Urinary bladder (tissue), 4 donors: ENCODE measurements around the gene SCRN1. TPM values are rescaled to one million over a fixed set of nuclear protein-coding genes. Genes with fewer than 3 reads are reported as not detected.

Source experiments
- DNase-seq: peaks from one replicate; pipeline ENCODE4 v3.0.0-alpha.2; 2015; ENCODE audit errors: extremely low spot score
- H3K27ac ChIP-seq: one replicate; pipeline ENCODE4 v1.5.1; 2013; ENCODE audit warnings: low read depth, mild to moderate bottlenecking, moderate library complexity
- H3K36me3 ChIP-seq: one replicate; pipeline ENCODE4 v1.6.1; 2013; ENCODE audit warnings: mild to moderate bottlenecking, moderate library complexity; ENCODE audit not compliant: insufficient read depth
- H3K4me1 ChIP-seq: one replicate; pipeline ENCODE4 v1.6.1; 2013; ENCODE audit warnings: mild to moderate bottlenecking, moderate library complexity; ENCODE audit not compliant: insufficient read depth
- H3K4me3 ChIP-seq: one replicate; pipeline ENCODE4 v1.5.1; 2013; ENCODE audit warnings: low read depth, low read length
- WGBS: extraction: QIAGEN DNeasy Blood & Tissue Kit; methylation state at CpG from one replicate; pipeline ENCODE4 v1.1.7; 2013; 5-methylcytosine and 5-hydroxymethylcytosine counted together
- polyA plus RNA-seq: library from polyadenylated mRNA; stranded (reverse); fragments of 200-250 nt; gene quantifications from one replicate; pipeline ENCODE4 v1.2.3, GENCODE V29; 2013
- total RNA-seq: library from RNA; depleted of rRNA; stranded (reverse); fragments of >200 nt; gene quantifications from one replicate; pipeline ENCODE4 v1.2.3, GENCODE V29; 2014
- donor health status: healthy with polysubstance abuse.
- donor health status: healthy.

Gene SCRN1
- total and polyA plus RNA-seq, 2 donors = 39.6 to 44.5 TPM

- Histone ChIP-seq H3K4me3 (no peak overlapping the region), H3K36me3 (no peaks in the 10 kb centered on the region), H3K4me1 (no peaks in the 10 kb centered on the region), H3K27ac (no peak overlapping the region)
- 93% methylated on average over 6 of the region's 6 CpGs for WGBS
- no peak for DNase-seq
These were observed 33.9 kb upstream of the SCRN1 start for GRCh38 chr7:30023524-30023923.

- Histone ChIP-seq H3K4me1 (no peaks in the 10 kb centered on the region), H3K36me3 (no peaks in the 10 kb centered on the region), H3K27ac (no peak overlapping the region), H3K4me3 (no peak overlapping the region)
- no peak for DNase-seq
These were observed 33.4 kb upstream of the SCRN1 start for GRCh38 chr7:30022991-30023390.

GRCh38 chr7:30020535-30020934 is 30.9 kb upstream of the SCRN1 start:
- no peak for DNase-seq
- no peak overlapping the region for H3K27ac ChIP-seq
- H3K4me3 ChIP-seq = no peak overlapping the region
- no peaks in the 10 kb centered on the region for H3K36me3 ChIP-seq
- no peaks in the 10 kb centered on the region for H3K4me1 ChIP-seq
- WGBS = 67% methylated on average over 1 of the region's 1 CpG

- no peak for DNase-seq
- Histone ChIP-seq H3K36me3 (no peaks in the 10 kb centered on the region), H3K4me1 (no peaks in the 10 kb centered on the region), H3K4me3 (no peak overlapping the region), H3K27ac (no peak overlapping the region)
- 94% methylated on average over 1 of the region's 1 CpG for WGBS
These were observed 30.4 kb upstream of the SCRN1 start for GRCh38 chr7:30019960-30020359.

GRCh38 chr7:30019387-30019786 is 29.8 kb upstream of the SCRN1 start:
- no peaks in the 10 kb centered on the region for H3K4me1 ChIP-seq
- no peak for DNase-seq
- WGBS = 77% methylated on average over 1 of the region's 1 CpG
- H3K4me3 ChIP-seq = no peak overlapping the region
- no peaks in the 10 kb centered on the region for H3K36me3 ChIP-seq
- H3K27ac ChIP-seq = no peak overlapping the region

GRCh38 chr7:30018451-30018850 is 28.9 kb upstream of the SCRN1 start:
- H3K36me3 ChIP-seq = no peaks in the 10 kb centered on the region
- no peak overlapping the region for H3K27ac ChIP-seq
- no peak for DNase-seq
- no peaks in the 10 kb centered on the region for H3K4me1 ChIP-seq
- no peak overlapping the region for H3K4me3 ChIP-seq

- H3K4me1 ChIP-seq = no peaks in the 10 kb centered on the region
- no peak overlapping the region for H3K4me3 ChIP-seq
- DNase-seq = no peak
- no peaks in the 10 kb centered on the region for H3K36me3 ChIP-seq
- H3K27ac ChIP-seq = no peak overlapping the region
- 77% methylated on average over 3 of the region's 3 CpGs for WGBS
These were observed 23.2 kb upstream of the SCRN1 start for GRCh38 chr7:30012757-30013156.

- 75% methylated on average over 6 of the region's 6 CpGs for WGBS
- Histone ChIP-seq H3K4me1 (no peaks in the 10 kb centered on the region), H3K4me3 (no peak overlapping the region), H3K36me3 (no peaks in the 10 kb centered on the region), H3K27ac (no peak overlapping the region)
- no peak for DNase-seq
These were observed 20.4 kb upstream of the SCRN1 start for GRCh38 chr7:30010021-30010420.

- 54% methylated on average over 3 of the region's 3 CpGs for WGBS
- H3K4me1 ChIP-seq = no peaks in the 10 kb centered on the region
- H3K4me3 ChIP-seq = no peak overlapping the region
- DNase-seq = no peak
- no peaks in the 10 kb centered on the region for H3K36me3 ChIP-seq
- H3K27ac ChIP-seq = no peak overlapping the region
These were observed 15.9 kb upstream of the SCRN1 start for GRCh38 chr7:30005464-30005863.

- WGBS = 61% methylated on average over 6 of the region's 6 CpGs
- Histone ChIP-seq H3K36me3 (no peaks in the 10 kb centered on the region), H3K27ac (no peak overlapping the region), H3K4me1 (no peaks in the 10 kb centered on the region), H3K4me3 (no peak overlapping the region)
- no peak for DNase-seq
These were observed 13.5 kb upstream of the SCRN1 start for GRCh38 chr7:30003098-30003497.

GRCh38 chr7:30001998-30002397 is 12.4 kb upstream of the SCRN1 start:
- H3K4me3 ChIP-seq = no peak overlapping the region
- no peaks in the 10 kb centered on the region for H3K4me1 ChIP-seq
- H3K36me3 ChIP-seq = no peaks in the 10 kb centered on the region
- 98% methylated on average over 2 of the region's 2 CpGs for WGBS
- DNase-seq = no peak
- no peak overlapping the region for H3K27ac ChIP-seq

- DNase-seq = no peak
- H3K4me3 ChIP-seq = no peak overlapping the region
- no peaks in the 10 kb centered on the region for H3K4me1 ChIP-seq
- H3K36me3 ChIP-seq = no peaks in the 10 kb centered on the region
- H3K27ac ChIP-seq = no peak overlapping the region
These were observed 8.9 kb upstream of the SCRN1 start for GRCh38 chr7:29998489-29998888.

- no peaks in the 10 kb centered on the region for H3K4me1 ChIP-seq
- DNase-seq = no peak
- no peaks in the 10 kb centered on the region for H3K36me3 ChIP-seq
- no peak overlapping the region for H3K4me3 ChIP-seq
- no peak overlapping the region for H3K27ac ChIP-seq
These were observed 6.7 kb upstream of the SCRN1 start for GRCh38 chr7:29996321-29996720.

GRCh38 chr7:29995652-29996051 is 6.1 kb upstream of the SCRN1 start:
- H3K4me1 ChIP-seq = no peaks in the 10 kb centered on the region
- no peak for DNase-seq
- no peak overlapping the region for H3K27ac ChIP-seq
- no peaks in the 10 kb centered on the region for H3K36me3 ChIP-seq
- H3K4me3 ChIP-seq = no peak overlapping the region

GRCh38 chr7:29993140-29993539 is 3.5 kb upstream of the SCRN1 start:
- Histone ChIP-seq H3K36me3 (no peaks in the 10 kb centered on the region), H3K4me3 (no peak overlapping the region), H3K4me1 (no peaks in the 10 kb centered on the region), H3K27ac (no peak overlapping the region)
- no peak for DNase-seq
- WGBS = 92% methylated on average over 4 of the region's 4 CpGs
